ENCODE measurements around the gene SPTBN2.

The SPTBN2 gene

DNA sequence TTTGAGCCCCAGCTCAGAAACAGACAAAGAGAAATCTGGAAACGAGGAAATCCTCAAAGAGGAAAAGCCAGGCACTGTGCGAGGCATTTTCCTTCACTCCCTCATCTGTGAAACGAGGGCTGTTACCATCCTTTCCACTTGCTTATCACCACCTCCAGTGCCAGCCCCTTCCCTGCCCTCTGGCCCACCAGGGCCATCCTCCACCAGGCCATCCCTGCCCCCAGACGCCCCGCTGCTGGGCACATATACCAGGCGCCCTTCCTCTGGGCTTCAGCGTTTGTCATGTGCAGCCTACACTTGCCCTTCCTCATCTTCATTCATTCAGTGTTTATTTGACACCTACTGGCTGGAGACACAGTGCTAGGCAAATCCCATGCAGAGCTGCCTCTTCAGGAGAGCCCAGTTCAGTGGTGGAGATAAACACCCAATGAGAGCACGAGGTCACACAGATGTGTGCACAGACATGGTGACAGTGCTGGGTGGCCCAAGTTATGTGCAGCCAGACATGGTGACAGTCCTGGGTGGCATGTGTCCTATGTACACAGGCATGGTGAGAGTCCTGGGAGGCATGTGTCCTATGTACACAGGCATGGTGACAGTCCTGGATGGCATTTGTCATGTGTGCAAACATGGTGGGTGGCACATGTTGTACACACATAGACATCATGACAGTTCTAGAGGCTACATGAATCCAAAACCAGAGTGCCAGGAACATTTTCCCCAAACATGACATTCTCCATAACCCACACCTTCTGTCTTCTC is 9.7 kb downstream of the SPTBN2 start:
- no peak for DNase-seq (ENCODE audit: low read depth)
- TF ChIP-seq, protein P1, sequence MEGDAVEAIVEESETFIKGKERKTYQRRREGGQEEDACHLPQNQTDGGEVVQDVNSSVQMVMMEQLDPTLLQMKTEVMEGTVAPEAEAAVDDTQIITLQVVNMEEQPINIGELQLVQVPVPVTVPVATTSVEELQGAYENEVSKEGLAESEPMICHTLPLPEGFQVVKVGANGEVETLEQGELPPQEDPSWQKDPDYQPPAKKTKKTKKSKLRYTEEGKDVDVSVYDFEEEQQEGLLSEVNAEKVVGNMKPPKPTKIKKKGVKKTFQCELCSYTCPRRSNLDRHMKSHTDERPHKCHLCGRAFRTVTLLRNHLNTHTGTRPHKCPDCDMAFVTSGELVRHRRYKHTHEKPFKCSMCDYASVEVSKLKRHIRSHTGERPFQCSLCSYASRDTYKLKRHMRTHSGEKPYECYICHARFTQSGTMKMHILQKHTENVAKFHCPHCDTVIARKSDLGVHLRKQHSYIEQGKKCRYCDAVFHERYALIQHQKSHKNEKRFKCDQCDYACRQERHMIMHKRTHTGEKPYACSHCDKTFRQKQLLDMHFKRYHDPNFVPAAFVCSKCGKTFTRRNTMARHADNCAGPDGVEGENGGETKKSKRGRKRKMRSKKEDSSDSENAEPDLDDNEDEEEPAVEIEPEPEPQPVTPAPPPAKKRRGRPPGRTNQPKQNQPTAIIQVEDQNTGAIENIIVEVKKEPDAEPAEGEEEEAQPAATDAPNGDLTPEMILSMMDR (IDR thresholded peaks at IDR 0.05; ENCODE audit: low read length, missing control alignments), result no peak
- H3K4me3 ChIP-seq (replicated peaks; ENCODE audit: low read depth, low read length), result no peak overlapping the region

DNA sequence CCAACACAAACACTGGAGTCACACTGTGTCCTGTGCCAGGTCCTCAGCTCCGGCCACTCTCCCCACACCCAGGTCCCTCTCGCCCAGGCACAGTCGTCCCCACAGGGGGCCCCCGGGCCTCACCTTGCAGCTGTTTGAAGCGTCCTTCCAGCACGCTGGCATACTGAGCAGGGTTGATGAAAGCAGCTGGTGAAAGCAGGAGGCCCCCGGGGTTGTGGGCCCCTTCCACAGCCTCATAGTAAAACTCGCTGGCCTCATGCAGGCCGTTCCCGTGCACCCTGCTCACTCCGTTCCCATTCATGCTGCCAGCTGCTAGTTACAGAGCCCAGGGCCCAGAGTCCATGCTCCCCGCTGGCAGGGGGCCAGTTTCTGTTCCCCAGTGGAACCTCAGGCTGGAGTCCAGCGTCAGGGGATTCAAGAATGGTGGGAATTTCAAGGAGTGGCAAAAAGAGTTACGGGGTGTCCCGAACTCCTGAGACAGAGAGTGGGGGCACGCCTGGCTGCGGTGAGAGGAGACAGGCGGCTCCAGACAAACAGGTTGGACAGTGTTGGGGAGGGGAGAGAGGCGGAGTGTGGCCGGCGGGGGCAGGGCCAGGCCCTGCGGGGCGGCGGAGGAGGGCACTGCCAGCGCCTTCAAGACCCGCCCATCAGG is 10.6 kb downstream of the SPTBN2 start:
- no peak overlapping the region for H3K4me3 ChIP-seq (replicated peaks; ENCODE audit: low read depth, low read length)
- TF ChIP-seq, protein P1 (IDR thresholded peaks at IDR 0.05; ENCODE audit: low read length, missing control alignments), result no peak

DNA sequence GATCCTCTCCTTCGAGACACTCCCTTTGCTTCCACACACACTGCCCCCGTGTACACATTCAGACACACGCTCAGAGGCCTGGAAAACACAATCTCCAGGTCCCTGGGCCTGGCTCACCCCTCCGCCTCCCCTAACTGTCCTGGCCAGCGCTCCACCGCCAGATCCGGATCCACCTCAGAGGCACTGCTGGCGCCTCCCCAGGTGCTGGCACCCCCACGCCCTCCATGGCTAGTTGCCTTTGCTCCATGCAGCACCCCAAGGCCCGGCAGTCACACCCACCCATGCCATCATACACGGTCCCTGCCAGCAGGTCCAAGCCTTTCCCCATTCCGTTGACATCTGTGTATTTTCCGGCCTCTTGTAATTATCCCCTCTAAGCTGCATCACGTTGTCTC is 11.1 kb downstream of the SPTBN2 start:
- TF ChIP-seq, protein P1 (IDR thresholded peaks at IDR 0.05; ENCODE audit: low read length, missing control alignments), result no peak
- DNase-seq (ENCODE audit: low read depth), result no peak
- H3K4me3 ChIP-seq (replicated peaks; ENCODE audit: low read depth, low read length), result no peak overlapping the region

More for the DNA sequence above, 10.6 kb downstream of the SPTBN2 start:
- no peak for DNase-seq (ENCODE audit: low read depth)

DNA sequence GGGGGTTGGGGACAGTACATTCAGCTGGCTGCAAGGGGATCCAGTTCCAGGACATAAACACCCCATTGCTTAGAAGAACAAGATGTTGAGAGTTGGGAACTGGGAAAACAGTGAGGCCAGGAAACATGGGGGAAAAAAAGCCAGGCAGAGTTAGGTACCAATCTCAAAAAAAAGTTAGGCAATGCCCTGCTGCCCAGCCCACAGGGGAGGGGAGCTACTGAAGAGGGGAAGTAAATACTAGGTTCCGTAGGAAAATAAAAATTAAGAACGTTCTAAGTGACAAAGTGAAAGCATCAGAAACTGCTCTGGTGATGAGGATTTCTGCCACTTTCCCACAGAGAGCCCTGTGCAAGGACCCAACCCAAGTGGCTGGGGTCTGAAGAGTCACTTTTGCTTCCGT is 12.0 kb downstream of the SPTBN2 start:
- H3K4me3 ChIP-seq (replicated peaks; ENCODE audit: low read depth, low read length), result no peak overlapping the region

DNA sequence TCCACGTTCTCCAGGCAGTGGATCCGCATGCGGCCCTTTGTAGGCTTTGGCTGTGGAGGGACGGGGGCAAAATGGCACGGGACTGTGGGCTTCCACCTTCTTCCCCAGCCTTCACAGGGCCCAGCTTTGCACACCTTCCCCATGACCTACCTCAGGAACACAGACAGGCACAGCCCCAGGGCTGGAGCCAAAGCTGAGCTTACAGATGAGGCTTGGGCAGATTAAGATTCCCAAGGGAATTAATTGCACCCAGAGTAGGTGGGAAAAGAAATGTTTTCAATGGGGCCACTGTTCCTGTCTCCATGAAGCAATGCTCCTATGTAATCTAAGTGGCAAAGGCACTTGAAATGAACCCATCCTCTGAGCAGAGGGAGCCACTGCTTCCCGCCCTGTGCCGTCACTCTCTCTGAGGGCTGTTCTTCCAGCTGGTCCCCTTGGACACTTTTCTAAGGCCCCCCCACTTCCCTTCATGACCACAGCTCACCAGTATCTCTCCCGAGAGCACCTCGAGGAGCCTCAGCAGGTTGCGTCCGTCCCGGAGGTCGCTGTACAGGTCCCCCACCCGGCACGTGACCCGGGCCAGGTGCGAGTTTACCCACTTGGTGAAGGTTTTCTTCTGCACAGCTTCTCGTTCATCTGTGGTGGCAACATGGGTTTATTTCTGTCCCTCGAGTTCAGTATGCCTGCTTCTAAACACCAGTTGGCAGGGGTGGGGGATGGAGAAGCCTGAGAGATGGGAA is 13.5 kb downstream of the SPTBN2 start:
- no peak for DNase-seq (ENCODE audit: low read depth)

More for the DNA sequence above, 12.0 kb downstream of the SPTBN2 start:
- no peak for DNase-seq (ENCODE audit: low read depth)
- TF ChIP-seq, protein P1 (IDR thresholded peaks at IDR 0.05; ENCODE audit: low read length, missing control alignments), result no peak

DNA sequence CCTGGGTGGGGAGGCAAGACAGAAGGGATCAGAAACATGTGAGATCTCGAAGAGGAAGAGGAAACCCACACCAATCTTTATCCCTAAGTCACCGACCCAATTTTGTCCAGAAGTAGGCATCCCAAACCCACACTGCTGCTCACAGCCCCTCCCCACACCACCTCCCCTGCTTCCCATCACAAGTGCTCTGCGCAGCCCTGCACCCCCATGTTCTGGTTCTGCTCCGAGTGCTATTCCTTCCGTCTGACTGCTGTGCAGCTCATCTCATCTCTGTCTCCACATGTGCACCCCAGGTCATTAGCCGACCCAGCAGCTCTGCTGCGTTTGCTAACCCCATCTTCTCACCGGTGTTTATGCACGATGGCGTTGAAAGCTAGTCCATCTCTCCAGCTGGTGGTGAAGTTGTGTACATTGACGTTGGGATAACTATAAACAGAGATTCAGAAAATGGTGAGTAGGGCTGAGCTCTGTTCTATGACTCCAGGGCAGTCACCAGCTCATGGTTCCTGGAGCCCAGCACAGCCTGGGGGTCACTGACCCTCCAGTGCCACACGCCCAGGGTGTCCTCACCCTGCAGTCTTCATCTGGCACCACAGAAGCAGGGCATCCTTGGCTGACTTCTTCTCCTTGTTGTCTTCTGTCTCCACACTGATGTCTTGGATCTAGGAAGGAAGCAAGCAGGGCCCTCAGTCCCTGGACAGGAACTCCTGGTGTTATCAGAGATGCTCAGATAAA is 15.1 kb downstream of the SPTBN2 start:
- no peak for DNase-seq (ENCODE audit: low read depth)
- TF ChIP-seq, protein P1 (IDR thresholded peaks at IDR 0.05; ENCODE audit: low read length, missing control alignments), result no peak
- no peak overlapping the region for H3K4me3 ChIP-seq (replicated peaks; ENCODE audit: low read depth, low read length)

More for the DNA sequence above, 13.5 kb downstream of the SPTBN2 start:
- H3K4me3 ChIP-seq (replicated peaks; ENCODE audit: low read depth, low read length), result no peak overlapping the region
- TF ChIP-seq, protein P1 (IDR thresholded peaks at IDR 0.05; ENCODE audit: low read length, missing control alignments), result no peak

Data from fibroblast of pulmonary artery (primary cell).